Hepatocyte (in vitro differentiated cells): ENCODE data around the gene RIF1.

ENCODE experiments used
- EZH2 ChIP-seq: fragments of 200-600 bp; sonication (generic); IDR thresholded peaks from 2 replicates; pipeline ENCODE4 v1.6.1; 2016; ENCODE audit warnings: antibody characterized with exemption, mild to moderate bottlenecking, borderline replicate concordance
- TF ChIP-seq, protein P1 (sequence below): fragments of 200-600 bp; sonication (generic); IDR thresholded peaks from 2 replicates; pipeline ENCODE4 v1.5.1; 2016; ENCODE audit warnings: antibody characterized with exemption, mild to moderate bottlenecking; ENCODE audit not compliant: poor library complexity

- TF ChIP-seq, protein P1, sequence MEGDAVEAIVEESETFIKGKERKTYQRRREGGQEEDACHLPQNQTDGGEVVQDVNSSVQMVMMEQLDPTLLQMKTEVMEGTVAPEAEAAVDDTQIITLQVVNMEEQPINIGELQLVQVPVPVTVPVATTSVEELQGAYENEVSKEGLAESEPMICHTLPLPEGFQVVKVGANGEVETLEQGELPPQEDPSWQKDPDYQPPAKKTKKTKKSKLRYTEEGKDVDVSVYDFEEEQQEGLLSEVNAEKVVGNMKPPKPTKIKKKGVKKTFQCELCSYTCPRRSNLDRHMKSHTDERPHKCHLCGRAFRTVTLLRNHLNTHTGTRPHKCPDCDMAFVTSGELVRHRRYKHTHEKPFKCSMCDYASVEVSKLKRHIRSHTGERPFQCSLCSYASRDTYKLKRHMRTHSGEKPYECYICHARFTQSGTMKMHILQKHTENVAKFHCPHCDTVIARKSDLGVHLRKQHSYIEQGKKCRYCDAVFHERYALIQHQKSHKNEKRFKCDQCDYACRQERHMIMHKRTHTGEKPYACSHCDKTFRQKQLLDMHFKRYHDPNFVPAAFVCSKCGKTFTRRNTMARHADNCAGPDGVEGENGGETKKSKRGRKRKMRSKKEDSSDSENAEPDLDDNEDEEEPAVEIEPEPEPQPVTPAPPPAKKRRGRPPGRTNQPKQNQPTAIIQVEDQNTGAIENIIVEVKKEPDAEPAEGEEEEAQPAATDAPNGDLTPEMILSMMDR = no peak
- TF ChIP-seq EZH2 = no peak
Observed at GRCh38 chr2:151438506-151438905, 28.8 kb downstream of the RIF1 start.
